GM18873 (cell line): ENCODE data around the gene BCL2L12.

Experiments used
- ATAC-seq: cut with Tn5 transposase; IDR thresholded peaks from one replicate; pipeline ENCODE4 v1.9.1; 2021; ENCODE audit warnings: mild to moderate bottlenecking, moderate library complexity, moderate number of reproducible peaks; ENCODE audit not compliant: unreplicated experiment, low FRiP score

The BCL2L12 gene

GRCh38 chr19:49682274-49682673, 16.5 kb downstream of the BCL2L12 start:
- no peak for ATAC-seq

GRCh38 chr19:49683814-49684250, 18.1 kb downstream of the BCL2L12 start:
- no peak for ATAC-seq

GRCh38 chr19:49684251-49684982, 18.7 kb downstream of the BCL2L12 start:
- no peak for ATAC-seq

GRCh38 chr19:49684983-49685553, 19.3 kb downstream of the BCL2L12 start:
- ATAC-seq: no peak

- ATAC-seq: no peak
Observed at GRCh38 chr19:49685845-49686332, 20.2 kb downstream of the BCL2L12 start.

- no peak for ATAC-seq
Observed at GRCh38 chr19:49686503-49687088, 20.9 kb downstream of the BCL2L12 start.

- ATAC-seq: no peak
Observed at GRCh38 chr19:49687150-49687549, 21.4 kb downstream of the BCL2L12 start.

- ATAC-seq: no peak
Observed at GRCh38 chr19:49687566-49688316, 22.0 kb downstream of the BCL2L12 start.

GRCh38 chr19:49688531-49689132, 22.9 kb downstream of the BCL2L12 start:
- ATAC-seq: no peak

GRCh38 chr19:49689133-49690078, 23.7 kb downstream of the BCL2L12 start, which contains the start of gene ADM5:
TSS of gene ADM5 (plus strand) at chr19:49689594. CDS start at chr19:49689838, 244 bp downstream.
- no peak for ATAC-seq

- no peak for ATAC-seq
Observed at GRCh38 chr19:49690079-49690655, 24.4 kb downstream of the BCL2L12 start.

- no peak for ATAC-seq
Observed at GRCh38 chr19:49690656-49691242, 25.0 kb downstream of the BCL2L12 start, which contains the start of gene CPT1C. TSS of gene CPT1C (plus strand) at chr19:49691116. CDS start at chr19:49692253, 1,137 bp downstream.

GRCh38 chr19:49691243-49692146, 25.8 kb downstream of the BCL2L12 start:
- ATAC-seq: no peak

GRCh38 chr19:49692147-49692506, 26.4 kb downstream of the BCL2L12 start:
- ATAC-seq: no peak

- ATAC-seq: no peak
Observed at GRCh38 chr19:49696115-49696514, 30.4 kb downstream of the BCL2L12 start.

- no peak for ATAC-seq
Observed at GRCh38 chr19:49696865-49697264, 31.1 kb downstream of the BCL2L12 start.

GRCh38 chr19:49699364-49699763, 33.6 kb downstream of the BCL2L12 start:
- ATAC-seq: no peak

GRCh38 chr19:49700563-49700962, 34.8 kb downstream of the BCL2L12 start:
- no peak for ATAC-seq
